PC-9 (cell line): ENCODE results near the gene HEATR3. TPM values are rescaled to one million over a fixed set of nuclear protein-coding genes. Genes with fewer than 3 reads are reported as not detected.

Experiments used
- BruUV-seq: library from RNA; stranded (reverse); fragments of 400-500 nt; replicated peaks from 2 replicates; lab custom pipeline; 2021; lab: Mats Ljungman, UMichigan
- CTCF ChIA-PET: fragments of 300-600 bp; sonication (Branson Sonifier 250); formaldehyde crosslinking; loops from one replicate; lab custom pipeline; 2022; ENCODE audit warnings: antibody characterized with exemption; lab: Charles Lee
- POLR2A ChIA-PET: fragments of 300-600 bp; sonication (Branson Sonifier 250); formaldehyde crosslinking; loops from one replicate; lab custom pipeline; 2022; ENCODE audit warnings: antibody characterized with exemption; ENCODE audit not compliant: unreplicated experiment; lab: Charles Lee
- DNase-seq, 2 experiments: peaks; one replicate each; pipeline versions ENCODE4 v3.0.0 to v3.0.0-alpha.2; 2015 to 2022; ENCODE audit warnings: mixed read lengths in 1 of 2
- H2AFZ ChIP-seq: fragments of 200-600 bp; sonication (generic); 2 replicates; pipeline ENCODE4 v1.8.1; 2017; ENCODE audit warnings: antibody characterized with exemption
- H3F3A ChIP-seq: fragments of 200-600 bp; sonication (generic); 2 replicates; pipeline ENCODE4 v1.8.1; 2017; ENCODE audit warnings: antibody characterized with exemption, mild to moderate bottlenecking, low read depth; ENCODE audit not compliant: insufficient read depth
- H3K27ac ChIP-seq: fragments of 200-600 bp; sonication (generic); 2 replicates; pipeline ENCODE4 v1.6.1; 2016; ENCODE audit warnings: mixed run types
- H3K27me3 ChIP-seq: fragments of 200-600 bp; sonication (generic); 2 replicates; pipeline ENCODE4 v1.6.1; 2016; ENCODE audit warnings: low read depth, mixed run types; ENCODE audit not compliant: insufficient read depth
- H3K36me3 ChIP-seq: fragments of 200-600 bp; sonication (generic); 2 replicates; pipeline ENCODE4 v1.6.1; 2016; ENCODE audit warnings: low read depth, mixed run types
- H3K4me1 ChIP-seq: fragments of 200-600 bp; sonication (generic); replicated peaks from 2 replicates; pipeline ENCODE4 v1.6.1; 2016; ENCODE audit warnings: mixed run types; ENCODE audit not compliant: insufficient read depth
- H3K4me2 ChIP-seq: fragments of 200-600 bp; sonication (generic); 2 replicates; pipeline ENCODE4 v1.6.1; 2017; ENCODE audit warnings: mixed run types
- H3K4me3 ChIP-seq: fragments of 200-600 bp; sonication (generic); 2 replicates; pipeline ENCODE4 v1.6.1; 2016; ENCODE audit warnings: mixed run types
- H3K79me2 ChIP-seq: fragments of 200-600 bp; sonication (generic); 2 replicates; pipeline ENCODE4 v1.6.1; 2017; ENCODE audit warnings: low read depth, mixed run types
- H3K9me2 ChIP-seq: fragments of 200-600 bp; sonication (generic); 2 replicates; pipeline ENCODE4 v1.8.1; 2017; ENCODE audit warnings: mild to moderate bottlenecking; ENCODE audit not compliant: insufficient read depth
- H3K9me3 ChIP-seq: fragments of 200-600 bp; sonication (generic); 2 replicates; pipeline ENCODE4 v1.8.1; 2016; ENCODE audit warnings: low read depth; ENCODE audit not compliant: insufficient read depth
- H4K20me1 ChIP-seq: fragments of 200-600 bp; sonication (generic); 2 replicates; pipeline ENCODE4 v1.8.1; 2017; ENCODE audit not compliant: insufficient read depth
- EZH2 ChIP-seq: fragments of 200-600 bp; sonication (generic); IDR thresholded peaks from 2 replicates; pipeline ENCODE4 v1.8.0; 2017; ENCODE audit warnings: antibody characterized with exemption, low read depth
- intact Hi-C: fragments of 100-400 bp; cut with micrococcal nuclease; formaldehyde crosslinking; loops from one replicate; pipeline ENCODE4 v1.10.0; 2022; ENCODE audit not compliant: unreplicated experiment
- total RNA-seq: library from RNA; stranded (reverse); gene quantifications from 2 replicates; pipeline ENCODE4 v1.2.3, GENCODE V29; 2021
- TF ChIP-seq, protein P1 (sequence below): fragments of 200-600 bp; sonication (generic); conservative IDR thresholded peaks from 2 replicates; pipeline ENCODE4 v1.6.1; 2017; ENCODE audit warnings: mixed run types, antibody characterized with exemption, mild to moderate bottlenecking, moderate library complexity

HEATR3 gene
- total RNA-seq, 1 experiment from 2014 or later, result 14.3 TPM

DNA sequence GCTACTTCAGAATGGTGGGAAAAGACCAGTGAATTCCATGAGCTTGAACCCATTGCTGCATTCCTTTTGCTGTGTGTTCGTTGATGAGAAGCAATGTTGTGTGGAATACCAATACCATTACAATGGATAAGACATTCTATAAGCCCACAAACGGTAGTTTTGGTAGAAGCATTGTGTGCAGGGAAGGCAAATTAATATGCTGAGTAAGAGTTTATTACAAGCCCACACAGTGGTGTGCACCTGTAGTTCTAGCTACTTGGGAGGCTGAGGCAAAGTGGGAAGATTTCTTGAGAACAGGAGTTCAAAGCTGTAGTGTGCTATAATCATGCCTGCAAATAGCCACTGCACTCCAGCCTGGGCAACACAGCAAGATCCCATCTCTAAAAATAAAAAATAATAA, 67.4 kb downstream of the HEATR3 start:
- H3K9me2 ChIP-seq, result no peaks in the 10 kb centered on the region
- no peak for DNase-seq
- H3K4me2 ChIP-seq, result no peak overlapping the region
- no peaks in the 10 kb centered on the region for H3K36me3 ChIP-seq
- POLR2A ChIA-PET, result no interaction called here
- CTCF ChIA-PET, result no interaction called here
- TF ChIP-seq, protein P1, sequence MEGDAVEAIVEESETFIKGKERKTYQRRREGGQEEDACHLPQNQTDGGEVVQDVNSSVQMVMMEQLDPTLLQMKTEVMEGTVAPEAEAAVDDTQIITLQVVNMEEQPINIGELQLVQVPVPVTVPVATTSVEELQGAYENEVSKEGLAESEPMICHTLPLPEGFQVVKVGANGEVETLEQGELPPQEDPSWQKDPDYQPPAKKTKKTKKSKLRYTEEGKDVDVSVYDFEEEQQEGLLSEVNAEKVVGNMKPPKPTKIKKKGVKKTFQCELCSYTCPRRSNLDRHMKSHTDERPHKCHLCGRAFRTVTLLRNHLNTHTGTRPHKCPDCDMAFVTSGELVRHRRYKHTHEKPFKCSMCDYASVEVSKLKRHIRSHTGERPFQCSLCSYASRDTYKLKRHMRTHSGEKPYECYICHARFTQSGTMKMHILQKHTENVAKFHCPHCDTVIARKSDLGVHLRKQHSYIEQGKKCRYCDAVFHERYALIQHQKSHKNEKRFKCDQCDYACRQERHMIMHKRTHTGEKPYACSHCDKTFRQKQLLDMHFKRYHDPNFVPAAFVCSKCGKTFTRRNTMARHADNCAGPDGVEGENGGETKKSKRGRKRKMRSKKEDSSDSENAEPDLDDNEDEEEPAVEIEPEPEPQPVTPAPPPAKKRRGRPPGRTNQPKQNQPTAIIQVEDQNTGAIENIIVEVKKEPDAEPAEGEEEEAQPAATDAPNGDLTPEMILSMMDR, result no peak
- TF ChIP-seq EZH2, result no peak
- H3K79me2 ChIP-seq, result no peaks in the 10 kb centered on the region
- intact Hi-C loops, result no loop called here
- no peaks in the 10 kb centered on the region for H3F3A ChIP-seq
- H4K20me1 ChIP-seq, result no peaks in the 10 kb centered on the region
- H3K4me3 ChIP-seq, result no peak overlapping the region
- H2AFZ ChIP-seq, result no peak overlapping the region
- no peaks in the 10 kb centered on the region for H3K4me1 ChIP-seq
- H3K9me3 ChIP-seq, result no peaks in the 10 kb centered on the region
- H3K27me3 ChIP-seq, result no peaks in the 10 kb centered on the region
- no TSS peak for BruUV-seq
- H3K27ac ChIP-seq, result no peak overlapping the region

- H3K27me3 ChIP-seq, result no peaks in the 10 kb centered on the region
- H4K20me1 ChIP-seq, result no peaks in the 10 kb centered on the region
- no peak overlapping the region for H3K4me3 ChIP-seq
- ChIA-PET POLR2A (interaction anchor here (0.6 kb wide), 1 partner anchor 161 kb away, joined by 4 read pairs; no protein-coding TSS in a partner anchor), CTCF (no interaction called here)
- BruUV-seq, result no TSS peak
- no peak for DNase-seq
- no peaks in the 10 kb centered on the region for H3K9me3 ChIP-seq
- intact Hi-C loops, result no loop called here
- H3K4me1 ChIP-seq, result no peaks in the 10 kb centered on the region
- H3K4me2 ChIP-seq, result no peak overlapping the region
- no peaks in the 10 kb centered on the region for H3K36me3 ChIP-seq
- no peak overlapping the region for H3K27ac ChIP-seq
- H3K9me2 ChIP-seq, result no peaks in the 10 kb centered on the region
- no peaks in the 10 kb centered on the region for H3F3A ChIP-seq
- H2AFZ ChIP-seq, result no peak overlapping the region
- TF ChIP-seq EZH2, result no peak
- H3K79me2 ChIP-seq, result no peaks in the 10 kb centered on the region
These were observed 70.6 kb downstream of the HEATR3 start for GRCh38 chr16:50136399-50136798.

GRCh38 chr16:50137268-50137667, 71.5 kb downstream of the HEATR3 start:
- BruUV-seq, result no TSS peak
- intact Hi-C loops, result no loop called here
- no peaks in the 10 kb centered on the region for H3F3A ChIP-seq
- H2AFZ ChIP-seq, result no peak overlapping the region
- no peak overlapping the region for H3K27ac ChIP-seq
- no peaks in the 10 kb centered on the region for H3K27me3 ChIP-seq
- no peaks in the 10 kb centered on the region for H4K20me1 ChIP-seq
- H3K36me3 ChIP-seq, result no peaks in the 10 kb centered on the region
- H3K4me1 ChIP-seq, result no peaks in the 10 kb centered on the region
- ChIA-PET CTCF (no interaction called here), POLR2A (no interaction called here)
- no peak overlapping the region for H3K4me3 ChIP-seq
- TF ChIP-seq EZH2, result no peak
- TF ChIP-seq, protein P1, result no peak
- H3K9me3 ChIP-seq, result no peaks in the 10 kb centered on the region
- no peaks in the 10 kb centered on the region for H3K9me2 ChIP-seq
- DNase-seq, result no peak
- no peaks in the 10 kb centered on the region for H3K79me2 ChIP-seq
- no peak overlapping the region for H3K4me2 ChIP-seq

- TF ChIP-seq, protein P1, result no peak
- no peak for TF ChIP-seq EZH2
- Histone ChIP-seq H3K27me3 (no peaks in the 10 kb centered on the region), H3K4me3 (no peak overlapping the region), H4K20me1 (no peaks in the 10 kb centered on the region), H3K9me3 (no peaks in the 10 kb centered on the region), H3K27ac (no peak overlapping the region), H2AFZ (no peak overlapping the region), H3K4me1 (no peaks in the 10 kb centered on the region), H3K36me3 (no peaks in the 10 kb centered on the region), H3K4me2 (no peak overlapping the region), H3K79me2 (no peaks in the 10 kb centered on the region), H3K9me2 (no peaks in the 10 kb centered on the region), H3F3A (no peaks in the 10 kb centered on the region)
- ChIA-PET CTCF (no interaction called here), POLR2A (no interaction called here)
- no TSS peak for BruUV-seq
- intact Hi-C loops, result no loop called here
- no peak for DNase-seq
These were observed 73.8 kb downstream of the HEATR3 start for GRCh38 chr16:50139580-50139979.
